HepG2 (cell line): ENCODE results near the gene GMPR. TPM values are rescaled to one million over a fixed set of nuclear protein-coding genes. Genes with fewer than 3 reads are reported as not detected.

Experiments
- ATAC-seq: fragments of 200-7000 bp; cut with Tn5 transposase; 3 replicates; pipeline ENCODE4 v1.9.1; 2020; ENCODE audit warnings: mild to moderate bottlenecking, moderate library complexity
- BruUV-seq: library from RNA; stranded (reverse); fragments of 400-500 nt; replicated peaks from 2 replicates; lab custom pipeline; 2021; lab: Mats Ljungman, UMichigan
- CTCF ChIA-PET: fragments of 300-600 bp; formaldehyde crosslinking; extraction: SDS; loops from one replicate; lab custom pipeline; 2021; ENCODE audit warnings: low total read pairs, inconsistent platforms, low intra/inter-chr PET ratio; lab: Yijun Ruan, JAX
- POLR2A ChIA-PET: fragments of 350-600 bp; sonication (Branson Sonifier 250); formaldehyde crosslinking; loops from one replicate; lab custom pipeline; 2020; ENCODE audit warnings: antibody characterized with exemption, inconsistent platforms; lab: Yijun Ruan, JAX
- DNase-seq: peaks from one replicate; pipeline ENCODE4 v3.0.0-alpha.2; 2015; ENCODE audit warnings: low spot score
- FAIRE-seq: peaks from 3 replicates; lab custom pipeline; 2011; peaks lifted over from hg19 to GRCh38; lab: Jason Lieb, UNC
- H2AFZ ChIP-seq: one replicate; pipeline ENCODE4 v1.6.1; 2011; ENCODE audit warnings: low read length, inconsistent platforms
- H3K27ac ChIP-seq: fragments of 300-600 bp; 3 replicates; pipeline ENCODE4 v1.8.0; 2011; ENCODE audit warnings: mixed run types, mild to moderate bottlenecking, mixed read lengths, low read length, inconsistent platforms; ENCODE audit not compliant: insufficient read depth; ENCODE audit errors: extremely low read length
- H3K27me3 ChIP-seq, 2 experiments: fragments of 200-600 bp in 1 of 2; 2 replicates in 1 of 2; 3 replicates in 1 of 2; pipeline versions ENCODE4 v1.6.0 to v1.8.0; 2011; ENCODE audit warnings: low read length in 2 of 2, mild to moderate bottlenecking in 2 of 2, moderate library complexity in 2 of 2, inconsistent platforms in 1 of 2; ENCODE audit not compliant: insufficient read depth in 2 of 2, control insufficient read depth in 1 of 2
- H3K36me3 ChIP-seq, 2 experiments: fragments of 200-600 bp in 1 of 2; replicated peaks in 1 of 2; 2 replicates in 1 of 2; 3 replicates in 1 of 2; pipeline versions ENCODE4 v1.5.1 to v1.8.0; 2011; ENCODE audit warnings: low read length in 2 of 2, inconsistent platforms in 1 of 2; ENCODE audit not compliant: insufficient read depth in 2 of 2, control insufficient read depth in 1 of 2
- H3K4me1 ChIP-seq: 2 replicates; pipeline ENCODE4 v1.5.1; 2012; ENCODE audit warnings: low read length, inconsistent platforms; ENCODE audit not compliant: insufficient read depth
- H3K4me2 ChIP-seq: 2 replicates; pipeline ENCODE4 v1.6.0; 2011; ENCODE audit warnings: low read depth, low read length, inconsistent platforms
- H3K4me3 ChIP-seq, 3 experiments: fragments of 200-600 bp in 1 of 3; sonication (generic), shearing (Covaris generic) in 1 of 3; replicated peaks in 1 of 3; 2 replicates each; pipeline ENCODE4 v1.5.1; 2011 to 2016; ENCODE audit warnings: low read length in 3 of 3, inconsistent platforms in 2 of 3, low read depth in 2 of 3, mild to moderate bottlenecking in 2 of 3, control low read depth in 1 of 3, mixed read lengths in 1 of 3; ENCODE audit not compliant: insufficient read depth in 1 of 3
- H3K79me2 ChIP-seq: one replicate; pipeline ENCODE4 v1.6.1; 2011; ENCODE audit warnings: low read length, inconsistent platforms; ENCODE audit not compliant: insufficient read depth
- H3K9ac ChIP-seq: 2 replicates; pipeline ENCODE4 v1.6.0; 2011; ENCODE audit warnings: mild to moderate bottlenecking, low read depth, low read length, inconsistent platforms; ENCODE audit not compliant: insufficient read depth
- H3K9me3 ChIP-seq: 2 replicates; pipeline ENCODE4 v1.5.1; 2012; ENCODE audit warnings: mild to moderate bottlenecking, low read length
- H4K20me1 ChIP-seq: 2 replicates; pipeline ENCODE4 v1.6.0; 2011; ENCODE audit warnings: inconsistent platforms, mild to moderate bottlenecking, low read length, moderate library complexity; ENCODE audit not compliant: insufficient read depth
- BRD4 ChIP-seq: sonication (generic); formaldehyde crosslinking; IDR thresholded peaks from 2 replicates; pipeline ENCODE4 v1.4.0; 2020; ENCODE audit warnings: missing genetic modification reagents
- CAMTA2 ChIP-seq: sonication (generic); formaldehyde crosslinking; IDR thresholded peaks from 2 replicates; pipeline ENCODE4 v1.4.0; 2020; ENCODE audit warnings: mild to moderate bottlenecking, missing genetic modification reagents, borderline replicate concordance
- GATA4 ChIP-seq: sonication (generic); IDR thresholded peaks from 2 replicates; pipeline ENCODE4 v1.6.1; 2016; ENCODE audit warnings: antibody characterized with exemption, low read depth, borderline replicate concordance
- MAFG ChIP-seq: sonication (generic); formaldehyde crosslinking; IDR thresholded peaks from 2 replicates; pipeline ENCODE4 v1.5.1; 2020; ENCODE audit warnings: mild to moderate bottlenecking, missing genetic modification reagents
- ZNF569 ChIP-seq: sonication (generic); formaldehyde crosslinking; IDR thresholded peaks from 2 replicates; pipeline ENCODE4 v1.5.0; 2020; ENCODE audit warnings: mild to moderate bottlenecking, missing genetic modification reagents, moderate library complexity, borderline replicate concordance
- WGBS: methylation state at CpG from one replicate; pipeline ENCODE4 v1.1.6; 2017; ENCODE audit warnings: low lambda C conversion rate; 5-methylcytosine and 5-hydroxymethylcytosine counted together
- in situ Hi-C: cut with HindIII; loops from 2 replicates; pipeline ENCODE4 v1.10.0; 2017; ENCODE audit warnings: low pct_unique_long_range_greater_than_20kb; ENCODE audit not compliant: extremely low pct_ligation_motif_present
- intact Hi-C: fragments of 100-400 bp; cut with micrococcal nuclease; formaldehyde crosslinking; loops from one replicate; pipeline ENCODE4 v1.10.0; 2022; ENCODE audit not compliant: unreplicated experiment
- polyA plus RNA-seq, 8 experiments: library from polyadenylated mRNA; depleted of rRNA in 3 of 8; stranded (reverse) in 7 of 8; unstranded in 1 of 8; fragments of >200 nt; fragmentation: Illumina TruSeq in 4 of 8; extraction: Trizol in 4 of 8; gene quantifications; 2 replicates each; pipeline versions ENCODE4 v1.2.1 to v1.2.3, GENCODE V29; 2011 to 2016; ENCODE audit warnings: low read depth in 4 of 8, missing spikeins in 1 of 8, mixed read lengths in 1 of 8; ENCODE audit not compliant: insufficient read depth in 1 of 8
- total RNA-seq, 5 experiments: library from RNA; depleted of rRNA; stranded (reverse); fragments of >200 nt; fragmentation: Illumina TruSeq; extraction: Trizol; gene quantifications; 2 replicates each; pipeline ENCODE4 v1.2.3, GENCODE V29; 2016; ENCODE audit warnings: low read depth in 1 of 5
- TF ChIP-seq, protein P1 (sequence below): sonication (generic); IDR thresholded peaks from 2 replicates; pipeline ENCODE4 v1.6.1; 2016; ENCODE audit warnings: low read depth, borderline replicate concordance
- TF ChIP-seq, protein P2 (sequence below): IDR thresholded peaks from 2 replicates; pipeline ENCODE4 v1.6.1; 2012; ENCODE audit warnings: inconsistent platforms

Gene GMPR
- total and polyA plus RNA-seq, 2 of the 13 experiments (the other 11 are each of a cell fraction or from before 2014, with no cell fraction given), result not detected

DNA sequence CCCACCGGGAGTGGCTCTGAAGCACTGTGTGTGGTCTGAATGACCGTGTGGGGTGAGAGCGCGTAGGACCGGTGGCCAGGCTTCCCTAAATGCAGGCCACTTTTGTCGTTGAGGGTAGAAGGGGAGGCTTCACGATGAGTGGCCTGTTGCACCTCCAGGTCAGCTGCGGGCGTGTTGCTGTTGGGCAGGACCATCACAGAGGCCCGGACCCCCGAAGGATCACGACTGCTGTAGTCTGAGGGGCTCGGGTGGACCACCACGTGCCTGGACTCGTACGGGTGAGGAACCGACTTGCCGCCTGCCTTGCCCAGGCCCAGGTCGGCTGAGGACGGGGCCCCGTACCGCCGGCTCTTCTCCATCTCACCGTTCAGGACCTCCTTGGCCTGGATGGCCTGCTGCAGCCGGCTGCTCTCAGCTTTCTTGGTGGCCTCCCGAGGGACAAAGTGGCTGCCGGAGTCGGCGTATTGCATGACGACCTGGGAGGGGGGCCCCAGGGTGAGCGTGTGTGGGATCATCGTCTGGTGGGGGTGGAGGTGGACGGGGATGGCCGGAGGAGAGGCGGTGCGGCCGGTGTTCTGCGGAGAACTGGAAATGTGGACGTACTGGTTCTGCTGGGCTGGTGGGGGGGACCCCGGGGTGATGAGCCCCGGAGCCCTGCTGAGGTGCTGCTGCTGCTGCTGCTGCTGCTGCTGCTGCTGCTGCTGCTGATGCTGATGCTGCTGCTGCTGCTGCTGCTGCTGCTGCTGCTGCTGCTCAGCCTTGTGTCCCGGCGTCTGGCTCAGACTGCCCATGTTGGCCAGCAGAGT, 88.8 kb downstream of the GMPR start:
- BruUV-seq, result no TSS peak
- Histone ChIP-seq H3K27me3 (no peaks in the 10 kb centered on the region), H3K9me3 (no peaks in the 10 kb centered on the region), H2AFZ (no peak overlapping the region), H4K20me1 (peaks cover 7% of the 10 kb centered on the region; the same call in 1 of the 2 replicates), H3K4me2 (no peak overlapping the region), H3K4me3 (no peak overlapping the region), H3K79me2 (no peaks in the 10 kb centered on the region), H3K9ac (no peak overlapping the region), H3K27ac (no peak overlapping the region), H3K36me3 (peaks cover 17 to 31% of the 10 kb centered on the region in 2 experiments; a peak in 4 of 5 replicates), H3K4me1 (peaks cover 29% of the 10 kb centered on the region)
- 96% methylated on average over 36 of the region's 43 CpGs for WGBS
- ChIA-PET CTCF (no interaction called here), POLR2A (no interaction called here)
- no peak for FAIRE-seq
- TF ChIP-seq, protein P1, sequence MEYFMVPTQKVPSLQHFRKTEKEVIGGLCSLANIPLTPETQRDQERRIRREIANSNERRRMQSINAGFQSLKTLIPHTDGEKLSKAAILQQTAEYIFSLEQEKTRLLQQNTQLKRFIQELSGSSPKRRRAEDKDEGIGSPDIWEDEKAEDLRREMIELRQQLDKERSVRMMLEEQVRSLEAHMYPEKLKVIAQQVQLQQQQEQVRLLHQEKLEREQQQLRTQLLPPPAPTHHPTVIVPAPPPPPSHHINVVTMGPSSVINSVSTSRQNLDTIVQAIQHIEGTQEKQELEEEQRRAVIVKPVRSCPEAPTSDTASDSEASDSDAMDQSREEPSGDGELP, result no peak
- TF ChIP-seq GATA4 (no peak), ZNF569 (CRISPR knock-in tag) (no peak), BRD4 (CRISPR knock-in tag) (no peak), CAMTA2 (CRISPR knock-in tag) (no peak), MAFG (CRISPR knock-in tag) (no peak)
- TF ChIP-seq, protein P2, sequence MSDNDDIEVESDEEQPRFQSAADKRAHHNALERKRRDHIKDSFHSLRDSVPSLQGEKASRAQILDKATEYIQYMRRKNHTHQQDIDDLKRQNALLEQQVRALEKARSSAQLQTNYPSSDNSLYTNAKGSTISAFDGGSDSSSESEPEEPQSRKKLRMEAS, result no peak
- in situ Hi-C loops (loop anchor here (25.0 kb wide), 1 partner anchor 635 kb away; no protein-coding TSS in a partner anchor), intact Hi-C loops (no loop called here)
- no peak for DNase-seq
- ATAC-seq, result no peak
